Ishikawa (cell line): ENCODE results near the gene SLC7A6.
A peak's percentile ranks its signal among the peaks of the same experiment; 100 is the strongest.

ENCODE experiments used
- CEBPB ChIP-seq: IDR thresholded peaks from 2 replicates; pipeline ENCODE4 v1.6.1; 2012
- CREB1 ChIP-seq: IDR thresholded peaks from 2 replicates; pipeline ENCODE4 v1.6.1; 2012; ENCODE audit warnings: low read depth
- EGR1 ChIP-seq: IDR thresholded peaks from 2 replicates; pipeline ENCODE4 v1.6.1; 2012
- EP300 ChIP-seq: IDR thresholded peaks from 2 replicates; pipeline ENCODE4 v1.6.1; 2012; ENCODE audit warnings: borderline replicate concordance
- FOXM1 ChIP-seq: IDR thresholded peaks from 2 replicates; pipeline ENCODE4 v1.6.1; 2012; ENCODE audit warnings: low read depth, borderline replicate concordance
- NFIC ChIP-seq: IDR thresholded peaks from 2 replicates; pipeline ENCODE4 v1.6.1; 2012
- RAD21 ChIP-seq: IDR thresholded peaks from 2 replicates; pipeline ENCODE4 v1.6.1; 2012; ENCODE audit warnings: low read depth
- TAF1 ChIP-seq: IDR thresholded peaks from 2 replicates; pipeline ENCODE4 v1.6.1; 2012; ENCODE audit warnings: low read depth, mild to moderate bottlenecking
- TCF12 ChIP-seq: IDR thresholded peaks from 2 replicates; pipeline ENCODE4 v1.6.1; 2012; ENCODE audit warnings: low read depth
- TEAD4 ChIP-seq: IDR thresholded peaks from 2 replicates; pipeline ENCODE4 v1.6.1; 2012
- YY1 ChIP-seq: IDR thresholded peaks from 2 replicates; pipeline ENCODE4 v1.6.1; 2012; ENCODE audit warnings: low read depth
- ZBTB7A ChIP-seq: IDR thresholded peaks from 2 replicates; pipeline ENCODE4 v1.6.1; 2012; ENCODE audit warnings: low read depth
- TF ChIP-seq, protein P1 (sequence below): IDR thresholded peaks from 2 replicates; pipeline ENCODE4 v1.6.1; 2012
- TF ChIP-seq, protein P2 (sequence below): IDR thresholded peaks from 2 replicates; pipeline ENCODE4 v1.6.1; 2012; ENCODE audit warnings: low read depth, mild to moderate bottlenecking
- TF ChIP-seq, protein P3 (sequence below): IDR thresholded peaks from 2 replicates; pipeline ENCODE4 v1.6.1; 2012

The SLC7A6 gene

DNA sequence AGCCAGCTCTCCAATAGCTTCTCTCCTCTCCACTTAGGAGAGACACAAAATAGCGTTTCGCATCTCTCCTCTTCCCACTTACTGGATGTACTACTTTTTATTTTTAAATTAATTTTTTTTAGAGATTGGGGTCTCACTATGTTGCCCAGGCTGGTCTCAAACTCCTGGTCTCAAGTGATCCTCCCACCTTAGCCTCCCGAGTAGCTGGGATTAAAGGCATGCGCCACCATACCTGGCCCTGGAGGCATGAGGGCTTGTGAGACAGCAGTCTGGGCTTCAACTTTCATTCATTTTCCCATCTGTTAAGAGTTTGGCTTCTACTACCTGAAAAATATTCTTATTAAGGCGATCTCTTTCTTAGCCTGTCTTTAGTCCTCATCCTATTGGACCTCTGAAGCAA, 28.1 kb downstream of the SLC7A6 start:
- no peak for TF ChIP-seq RAD21

DNA sequence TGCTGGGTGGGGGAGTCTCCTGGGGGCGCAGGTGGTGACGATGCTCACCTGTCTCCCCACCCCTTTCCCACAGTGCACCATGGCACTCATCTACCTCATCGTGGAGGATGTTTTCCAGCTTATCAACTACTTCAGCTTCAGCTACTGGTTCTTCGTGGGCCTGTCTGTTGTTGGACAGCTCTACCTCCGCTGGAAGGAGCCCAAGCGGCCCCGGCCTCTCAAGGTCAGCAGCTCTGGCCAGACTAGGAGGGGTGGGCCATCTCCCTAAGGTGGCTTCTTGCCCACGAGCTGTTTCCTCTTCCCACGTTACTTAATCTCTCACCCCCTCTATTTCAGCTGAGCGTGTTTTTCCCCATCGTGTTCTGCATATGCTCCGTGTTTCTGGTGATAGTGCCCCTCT, 32.0 kb downstream of the SLC7A6 start:
- TF ChIP-seq EGR1, result no peak
- TF ChIP-seq, protein P1, sequence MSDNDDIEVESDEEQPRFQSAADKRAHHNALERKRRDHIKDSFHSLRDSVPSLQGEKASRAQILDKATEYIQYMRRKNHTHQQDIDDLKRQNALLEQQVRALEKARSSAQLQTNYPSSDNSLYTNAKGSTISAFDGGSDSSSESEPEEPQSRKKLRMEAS, result no peak
- no peak for TF ChIP-seq TEAD4
- TF ChIP-seq TAF1, result no peak
- no peak for TF ChIP-seq EP300
- TF ChIP-seq CREB1, result no peak
- no peak for TF ChIP-seq CEBPB
- TF ChIP-seq TCF12, result no peak
- TF ChIP-seq FOXM1, result no peak

DNA sequence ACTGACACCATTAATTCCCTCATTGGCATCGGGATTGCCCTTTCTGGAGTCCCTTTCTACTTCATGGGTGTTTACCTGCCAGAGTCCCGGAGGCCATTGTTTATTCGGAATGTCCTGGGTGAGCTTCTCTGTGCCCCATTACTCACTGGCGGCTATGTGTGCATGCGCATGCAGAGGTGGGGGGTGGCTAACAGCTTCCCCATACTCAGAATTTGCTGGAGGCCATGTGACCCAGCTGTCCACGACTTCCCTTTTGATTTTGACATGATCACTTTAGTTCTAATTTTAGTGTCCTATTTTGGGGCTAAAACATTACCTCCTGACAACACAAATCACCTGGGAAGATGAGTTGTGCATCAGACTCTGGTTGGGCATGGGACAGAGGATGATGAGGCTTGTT, 32.4 kb downstream of the SLC7A6 start:
- no peak for TF ChIP-seq CREB1
- no peak for TF ChIP-seq YY1
- no peak for TF ChIP-seq NFIC
- no peak for TF ChIP-seq CEBPB
- no peak for TF ChIP-seq FOXM1
- TF ChIP-seq ZBTB7A, result no peak
- no peak for TF ChIP-seq EGR1
- no peak for TF ChIP-seq EP300
- TF ChIP-seq, protein P2, sequence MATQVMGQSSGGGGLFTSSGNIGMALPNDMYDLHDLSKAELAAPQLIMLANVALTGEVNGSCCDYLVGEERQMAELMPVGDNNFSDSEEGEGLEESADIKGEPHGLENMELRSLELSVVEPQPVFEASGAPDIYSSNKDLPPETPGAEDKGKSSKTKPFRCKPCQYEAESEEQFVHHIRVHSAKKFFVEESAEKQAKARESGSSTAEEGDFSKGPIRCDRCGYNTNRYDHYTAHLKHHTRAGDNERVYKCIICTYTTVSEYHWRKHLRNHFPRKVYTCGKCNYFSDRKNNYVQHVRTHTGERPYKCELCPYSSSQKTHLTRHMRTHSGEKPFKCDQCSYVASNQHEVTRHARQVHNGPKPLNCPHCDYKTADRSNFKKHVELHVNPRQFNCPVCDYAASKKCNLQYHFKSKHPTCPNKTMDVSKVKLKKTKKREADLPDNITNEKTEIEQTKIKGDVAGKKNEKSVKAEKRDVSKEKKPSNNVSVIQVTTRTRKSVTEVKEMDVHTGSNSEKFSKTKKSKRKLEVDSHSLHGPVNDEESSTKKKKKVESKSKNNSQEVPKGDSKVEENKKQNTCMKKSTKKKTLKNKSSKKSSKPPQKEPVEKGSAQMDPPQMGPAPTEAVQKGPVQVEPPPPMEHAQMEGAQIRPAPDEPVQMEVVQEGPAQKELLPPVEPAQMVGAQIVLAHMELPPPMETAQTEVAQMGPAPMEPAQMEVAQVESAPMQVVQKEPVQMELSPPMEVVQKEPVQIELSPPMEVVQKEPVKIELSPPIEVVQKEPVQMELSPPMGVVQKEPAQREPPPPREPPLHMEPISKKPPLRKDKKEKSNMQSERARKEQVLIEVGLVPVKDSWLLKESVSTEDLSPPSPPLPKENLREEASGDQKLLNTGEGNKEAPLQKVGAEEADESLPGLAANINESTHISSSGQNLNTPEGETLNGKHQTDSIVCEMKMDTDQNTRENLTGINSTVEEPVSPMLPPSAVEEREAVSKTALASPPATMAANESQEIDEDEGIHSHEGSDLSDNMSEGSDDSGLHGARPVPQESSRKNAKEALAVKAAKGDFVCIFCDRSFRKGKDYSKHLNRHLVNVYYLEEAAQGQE, result no peak
- TF ChIP-seq TAF1, result no peak
- no peak for TF ChIP-seq TEAD4
- TF ChIP-seq, protein P1, result no peak
- no peak for TF ChIP-seq TCF12

DNA sequence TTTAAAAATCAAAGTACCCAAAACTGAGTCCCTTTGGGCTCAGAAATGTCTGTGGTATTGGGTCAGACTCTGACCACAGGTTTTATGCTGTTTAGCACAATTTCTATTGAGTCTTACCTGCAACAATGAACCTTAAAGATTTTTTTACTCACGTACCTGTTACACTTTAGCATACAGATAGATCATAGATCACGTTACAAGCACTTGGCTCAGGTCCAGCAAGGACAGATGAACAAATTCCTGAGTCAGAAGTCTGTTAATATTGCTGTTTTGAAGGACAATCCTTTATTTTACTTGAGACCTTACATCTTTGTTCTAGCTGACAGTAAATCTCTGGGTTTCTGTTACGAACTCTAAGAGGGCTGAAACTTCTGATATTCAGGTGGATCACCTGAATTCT, 33.6 kb downstream of the SLC7A6 start:
- TF ChIP-seq CREB1 (no peak), RAD21 (no peak), TEAD4 (no peak), ZBTB7A (no peak), NFIC (peak; percentile 53)

DNA sequence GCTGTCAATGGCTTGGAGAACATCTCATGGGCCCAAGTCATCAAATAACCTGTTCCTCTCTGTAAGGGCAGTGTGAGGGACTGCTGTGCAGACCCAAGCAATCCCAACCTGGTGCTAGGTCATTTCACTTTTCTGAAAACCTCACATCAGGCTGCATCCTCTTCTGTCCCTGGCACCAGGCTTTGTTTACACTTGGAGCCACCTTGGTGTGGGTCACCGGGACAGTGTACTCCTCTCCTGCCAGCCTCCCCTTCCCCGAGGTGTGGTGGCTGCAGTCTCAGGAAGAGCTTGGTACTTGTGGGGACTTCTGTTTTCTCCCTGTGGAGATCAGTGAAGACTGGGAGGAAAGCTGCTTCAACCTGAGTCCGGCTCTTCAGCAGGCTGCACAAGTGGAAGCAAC, 34.0 kb downstream of the SLC7A6 start:
- TF ChIP-seq RAD21, result no peak
- TF ChIP-seq EP300, result no peak
- no peak for TF ChIP-seq EGR1
- TF ChIP-seq TAF1, result no peak
- TF ChIP-seq CEBPB, result no peak
- no peak for TF ChIP-seq NFIC
- TF ChIP-seq TEAD4, result no peak
- TF ChIP-seq, protein P2, result no peak
- no peak for TF ChIP-seq FOXM1
- TF ChIP-seq, protein P3, sequence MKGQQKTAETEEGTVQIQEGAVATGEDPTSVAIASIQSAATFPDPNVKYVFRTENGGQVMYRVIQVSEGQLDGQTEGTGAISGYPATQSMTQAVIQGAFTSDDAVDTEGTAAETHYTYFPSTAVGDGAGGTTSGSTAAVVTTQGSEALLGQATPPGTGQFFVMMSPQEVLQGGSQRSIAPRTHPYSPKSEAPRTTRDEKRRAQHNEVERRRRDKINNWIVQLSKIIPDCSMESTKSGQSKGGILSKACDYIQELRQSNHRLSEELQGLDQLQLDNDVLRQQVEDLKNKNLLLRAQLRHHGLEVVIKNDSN, result no peak
- no peak for TF ChIP-seq ZBTB7A
- no peak for TF ChIP-seq TCF12
- no peak for TF ChIP-seq YY1
- no peak for TF ChIP-seq CREB1
- TF ChIP-seq, protein P1, result no peak

DNA sequence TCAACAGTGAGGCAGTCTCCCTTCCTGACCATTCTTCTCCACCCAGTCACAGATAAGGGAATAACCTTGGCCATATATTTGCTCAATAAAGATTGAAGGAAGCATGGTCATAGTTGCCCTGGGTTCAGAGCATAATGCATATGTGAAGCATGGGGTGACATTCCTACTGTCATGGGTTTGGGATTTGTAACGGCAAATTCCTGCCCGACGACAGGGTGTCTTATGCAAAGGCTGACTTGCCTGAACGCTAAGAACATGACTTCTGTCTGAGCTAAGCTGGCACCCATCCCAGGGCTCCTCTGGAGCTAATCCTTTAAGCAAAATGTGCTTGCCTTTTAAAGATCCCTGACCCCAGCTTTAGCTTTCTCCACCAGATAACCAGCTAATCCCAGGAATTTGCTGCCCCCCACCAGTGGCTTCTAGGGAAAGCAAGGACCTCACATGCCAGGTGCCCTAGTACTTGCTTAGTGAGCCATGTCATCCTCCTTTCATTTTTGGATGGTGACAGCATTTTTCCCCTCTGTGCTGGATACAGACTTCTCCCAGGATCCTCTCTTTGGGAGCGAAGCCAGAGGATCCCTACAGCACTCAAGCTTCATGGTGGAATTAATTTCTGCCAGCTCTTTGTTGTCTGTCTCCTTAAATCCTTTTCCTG, 34.7 kb downstream of the SLC7A6 start:
- TF ChIP-seq RAD21 (no peak), CREB1 (no peak), EGR1 (no peak), CEBPB (no peak), FOXM1 (no peak), TEAD4 (no peak), NFIC (no peak), EP300 (no peak), TAF1 (no peak), YY1 (no peak), TCF12 (no peak)
- TF ChIP-seq, protein P2, result no peak
- TF ChIP-seq, protein P1, result no peak
